Keratinocyte (primary cell): ENCODE data around the gene ACTL10. TPM values are rescaled to one million over a fixed set of nuclear protein-coding genes. Genes with fewer than 3 reads are reported as not detected.
"Not testable (repeated sequence)": the region's sequence is repeated elsewhere in the genome, so short reads cannot be mapped to it uniquely, and the experiment has no call there.

Experiments
- DNase-seq: peaks from one replicate; pipeline ENCODE4 v3.0.0-alpha.2; 2011; ENCODE audit warnings: low read depth, missing footprints, low spot score
- FAIRE-seq: peaks from 2 replicates; lab custom pipeline; 2011; peaks lifted over from hg19 to GRCh38; lab: Jason Lieb, UNC
- H2AFZ ChIP-seq: 2 replicates; pipeline ENCODE4 v1.6.0; 2012; ENCODE audit warnings: low read length, control low read depth, inconsistent platforms; ENCODE audit not compliant: control insufficient read depth
- H3K27ac ChIP-seq: 2 replicates; pipeline ENCODE4 v1.5.1; 2011; ENCODE audit warnings: low read length; ENCODE audit not compliant: control insufficient read depth, insufficient read depth
- H3K27me3 ChIP-seq: 3 replicates; pipeline ENCODE4 v1.6.0; 2011; ENCODE audit warnings: low read length; ENCODE audit not compliant: control insufficient read depth, insufficient read depth; ENCODE audit errors: extremely low read depth
- H3K36me3 ChIP-seq, 2 experiments: 2 replicates in 1 of 2; 3 replicates in 1 of 2; pipeline ENCODE4 v1.5.1; 2011; ENCODE audit warnings: low read length in 2 of 2, mild to moderate bottlenecking in 1 of 2; ENCODE audit not compliant: control insufficient read depth in 2 of 2, insufficient read depth in 2 of 2; ENCODE audit errors: extremely low read depth in 1 of 2
- H3K4me1 ChIP-seq: 3 replicates; pipeline ENCODE4 v1.5.1; 2011; ENCODE audit warnings: low read length; ENCODE audit not compliant: control insufficient read depth, insufficient read depth; ENCODE audit errors: extremely low read depth
- H3K4me2 ChIP-seq: 3 replicates; pipeline ENCODE4 v1.6.0; 2011; ENCODE audit warnings: low read depth, low read length; ENCODE audit not compliant: control insufficient read depth, insufficient read depth; ENCODE audit errors: extremely low read depth
- H3K4me3 ChIP-seq, 3 experiments: fragments of 200-600 bp in 1 of 3; sonication (generic) in 1 of 3; 2 replicates in 2 of 3; 3 replicates in 1 of 3; pipeline ENCODE4 v1.5.1; 2011 to 2016; ENCODE audit warnings: low read length in 3 of 3, mild to moderate bottlenecking in 3 of 3, control low read depth in 2 of 3, inconsistent platforms in 1 of 3, low read depth in 1 of 3, mixed read lengths in 1 of 3, mixed run types in 1 of 3, moderate library complexity in 1 of 3; ENCODE audit not compliant: control insufficient read depth in 2 of 3, insufficient read depth in 2 of 3; ENCODE audit errors: extremely low read depth in 1 of 3
- H3K79me2 ChIP-seq: 2 replicates; pipeline ENCODE4 v1.6.0; 2012; ENCODE audit warnings: low read length; ENCODE audit not compliant: control insufficient read depth, insufficient read depth
- H3K9ac ChIP-seq: 3 replicates; pipeline ENCODE4 v1.6.0; 2011; ENCODE audit warnings: low read length; ENCODE audit not compliant: control insufficient read depth, insufficient read depth; ENCODE audit errors: extremely low read depth
- H3K9me1 ChIP-seq: 3 replicates; pipeline ENCODE4 v1.6.0; 2011; ENCODE audit warnings: low read length; ENCODE audit not compliant: control insufficient read depth, insufficient read depth; ENCODE audit errors: extremely low read depth
- H3K9me3 ChIP-seq: 2 replicates; pipeline ENCODE4 v1.5.1; 2012; ENCODE audit warnings: low read depth, low read length; ENCODE audit not compliant: control insufficient read depth
- H4K20me1 ChIP-seq: 3 replicates; pipeline ENCODE4 v1.6.0; 2011; ENCODE audit warnings: low read length; ENCODE audit not compliant: control insufficient read depth, insufficient read depth; ENCODE audit errors: extremely low read depth
- EZH2 ChIP-seq: IDR thresholded peaks from one replicate; pipeline ENCODE4 v1.6.1; 2012; ENCODE audit warnings: inconsistent platforms, mild to moderate bottlenecking, low read length, moderate library complexity
- dilution Hi-C: fragments of 300-500 bp; cut with MboI; formaldehyde crosslinking; loops from one replicate; pipeline ENCODE4 v1.7.0; 2020; ENCODE audit warnings: low sequenced_read_pairs; ENCODE audit not compliant: extremely low pct_ligation_motif_present
- polyA plus RNA-seq, 5 experiments: library from polyadenylated mRNA; depleted of rRNA in 3 of 5; stranded (reverse) in 3 of 5; stranded (forward) in 1 of 5; unstranded in 1 of 5; fragments of >200 nt; gene quantifications; 1 replicate in 1 of 5; 2 replicates in 3 of 5; 3 replicates in 1 of 5; pipeline versions ENCODE4 v1.2.1 to v1.2.3, GENCODE V29; 2011 to 2012; ENCODE audit warnings: missing spikeins in 2 of 5, low read depth in 1 of 5, low replicate concordance in 1 of 5
- TF ChIP-seq, protein P1 (sequence below), 3 experiments: IDR thresholded peaks in 1 of 3; conservative IDR thresholded peaks in 1 of 3; optimal IDR thresholded peaks in 1 of 3; 2 replicates in 2 of 3; 3 replicates in 1 of 3; pipeline versions ENCODE3 to v1.5.1; 2011; ENCODE audit warnings: low read length in 3 of 3, mild to moderate bottlenecking in 3 of 3, moderate library complexity in 2 of 3, control low read depth in 1 of 3, inconsistent platforms in 1 of 3; ENCODE audit not compliant: insufficient read depth in 2 of 3; ENCODE audit errors: extremely low read depth in 1 of 3

Gene ACTL10
- polyA plus RNA-seq, 1 donor (not counting 4 experiments of a cell fraction or from before 2014, with no cell fraction given) = 0.28 TPM

- Histone ChIP-seq H3K4me2 (no peak overlapping the region), H3K9me3 (no peaks in the 10 kb centered on the region), H3K4me3 (no peak overlapping the region), H3K27ac (no peak overlapping the region), H3K9me1 (no peaks in the 10 kb centered on the region), H4K20me1 (no peaks in the 10 kb centered on the region), H3K4me1 (no peaks in the 10 kb centered on the region), H2AFZ (no peak overlapping the region), H3K27me3 (no peaks in the 10 kb centered on the region), H3K9ac (no peak overlapping the region), H3K36me3 (peaks cover 11 to 19% of the 10 kb centered on the region in 2 experiments), H3K79me2 (no peaks in the 10 kb centered on the region)
- dilution Hi-C loops = no loop called here
- FAIRE-seq (no peak), DNase-seq (no peak)
- no peak for TF ChIP-seq EZH2
- TF ChIP-seq, protein P1, sequence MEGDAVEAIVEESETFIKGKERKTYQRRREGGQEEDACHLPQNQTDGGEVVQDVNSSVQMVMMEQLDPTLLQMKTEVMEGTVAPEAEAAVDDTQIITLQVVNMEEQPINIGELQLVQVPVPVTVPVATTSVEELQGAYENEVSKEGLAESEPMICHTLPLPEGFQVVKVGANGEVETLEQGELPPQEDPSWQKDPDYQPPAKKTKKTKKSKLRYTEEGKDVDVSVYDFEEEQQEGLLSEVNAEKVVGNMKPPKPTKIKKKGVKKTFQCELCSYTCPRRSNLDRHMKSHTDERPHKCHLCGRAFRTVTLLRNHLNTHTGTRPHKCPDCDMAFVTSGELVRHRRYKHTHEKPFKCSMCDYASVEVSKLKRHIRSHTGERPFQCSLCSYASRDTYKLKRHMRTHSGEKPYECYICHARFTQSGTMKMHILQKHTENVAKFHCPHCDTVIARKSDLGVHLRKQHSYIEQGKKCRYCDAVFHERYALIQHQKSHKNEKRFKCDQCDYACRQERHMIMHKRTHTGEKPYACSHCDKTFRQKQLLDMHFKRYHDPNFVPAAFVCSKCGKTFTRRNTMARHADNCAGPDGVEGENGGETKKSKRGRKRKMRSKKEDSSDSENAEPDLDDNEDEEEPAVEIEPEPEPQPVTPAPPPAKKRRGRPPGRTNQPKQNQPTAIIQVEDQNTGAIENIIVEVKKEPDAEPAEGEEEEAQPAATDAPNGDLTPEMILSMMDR (optimal IDR thresholded peaks at IDR 0.05 in 1 of 3, IDR thresholded peaks at IDR 0.05 in 1 of 3, conservative IDR thresholded peaks at IDR 0.05 in 1 of 3; ENCODE audit: extremely low read depth in 1 of 3, insufficient read depth in 2 of 3, low read length in 3 of 3) = no peak
Measured at GRCh38 chr20:33630507-33630906, 36.2 kb upstream of the ACTL10 start.

DNA sequence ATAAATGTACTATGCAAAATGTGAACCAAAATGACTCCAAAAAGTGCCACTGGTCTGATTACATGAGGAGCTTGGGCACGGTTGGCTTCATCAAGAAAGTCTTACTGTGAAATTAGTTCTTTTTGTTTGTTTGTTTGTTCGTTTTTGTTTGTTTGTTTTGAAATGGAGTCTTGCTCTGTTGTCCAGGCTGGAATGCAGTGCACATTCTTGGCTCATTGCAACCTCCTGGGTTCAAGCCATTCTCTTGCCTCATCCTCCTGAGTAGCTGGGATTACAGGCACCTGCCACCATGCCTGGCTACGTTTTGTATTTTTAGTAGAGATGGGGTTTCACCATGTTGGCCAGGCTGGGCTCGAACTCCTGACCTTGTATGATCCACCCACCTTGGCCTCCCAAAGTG is 34.8 kb upstream of the ACTL10 start:
- H3K27me3 ChIP-seq, DNase-seq, H3K79me2 ChIP-seq, H3K9me3 ChIP-seq, H3K4me3 ChIP-seq, FAIRE-seq, H3K27ac ChIP-seq, H2AFZ ChIP-seq, H3K4me1 ChIP-seq, H4K20me1 ChIP-seq, H3K4me2 ChIP-seq, dilution Hi-C loops, H3K9me1 ChIP-seq, H3K9ac ChIP-seq: not testable (repeated sequence)
- peaks cover 13% of the 10 kb centered on the region in 2 experiments for H3K36me3 ChIP-seq

GRCh38 chr20:33635341-33635740 is 31.4 kb upstream of the ACTL10 start:
- no peak overlapping the region for H2AFZ ChIP-seq
- H3K4me2 ChIP-seq = no peak overlapping the region
- peaks cover 0 to 23% of the 10 kb centered on the region in 2 experiments for H3K36me3 ChIP-seq
- dilution Hi-C loops = no loop called here
- no peaks in the 10 kb centered on the region for H3K79me2 ChIP-seq
- H4K20me1 ChIP-seq = no peaks in the 10 kb centered on the region
- peaks cover 2% of the 10 kb centered on the region for H3K9me1 ChIP-seq
- H3K4me1 ChIP-seq = no peaks in the 10 kb centered on the region
- no peaks in the 10 kb centered on the region for H3K9me3 ChIP-seq
- no peaks in the 10 kb centered on the region for H3K27me3 ChIP-seq
- H3K9ac ChIP-seq = no peak overlapping the region
- no peak overlapping the region for H3K27ac ChIP-seq
- no peak overlapping the region for H3K4me3 ChIP-seq
- DNase-seq (no peak), FAIRE-seq (no peak)
- TF ChIP-seq, protein P1 (optimal IDR thresholded peaks at IDR 0.05 in 1 of 3, IDR thresholded peaks at IDR 0.05 in 1 of 3, conservative IDR thresholded peaks at IDR 0.05 in 1 of 3; ENCODE audit: extremely low read depth in 1 of 3, insufficient read depth in 2 of 3, low read length in 3 of 3) = no peak
- no peak for TF ChIP-seq EZH2
